ENCODE measurements around the gene RNASEH1. TPM values are rescaled to one million over a fixed set of nuclear protein-coding genes. Genes with fewer than 3 reads are reported as not detected.
"Not testable (repeated sequence)": the region's sequence is repeated elsewhere in the genome, so short reads cannot be mapped to it uniquely, and the experiment has no call there.

Gene RNASEH1
- total RNA-seq, 1 experiment from 2014 or later = 36.6 TPM

- no peak for DNase-seq (ENCODE audit: low spot score)
- in situ Hi-C loops (cut with HindIII; ENCODE audit: low sequenced_read_pairs) = no loop called here
These were observed 30.0 kb downstream of the RNASEH1 start for GRCh38 chr2:3527886-3528785.

GRCh38 chr2:3526871-3527270 lies 31.3 kb downstream of the RNASEH1 start:
- in situ Hi-C loops (cut with HindIII; ENCODE audit: low sequenced_read_pairs) = no loop called here
- DNase-seq (ENCODE audit: low spot score) = no peak

- in situ Hi-C loops (cut with HindIII; ENCODE audit: low sequenced_read_pairs) = no loop called here
- DNase-seq (ENCODE audit: low spot score) = no peak
These were observed 34.5 kb downstream of the RNASEH1 start for GRCh38 chr2:3523551-3524041.

- in situ Hi-C loops (cut with HindIII; ENCODE audit: low sequenced_read_pairs) = no loop called here
- DNase-seq (ENCODE audit: low spot score) = peak; percentile 75
These were observed 35.1 kb downstream of the RNASEH1 start for GRCh38 chr2:3522961-3523421.

- no peak for DNase-seq (ENCODE audit: low spot score)
- in situ Hi-C loops (cut with HindIII; ENCODE audit: low sequenced_read_pairs) = no loop called here
These were observed 37.5 kb downstream of the RNASEH1 start for GRCh38 chr2:3520591-3520990.

GRCh38 chr2:3519255-3520205 lies 38.6 kb downstream of the RNASEH1 start, which contains the start of gene ADI1:
ADI1 (minus strand) TSS chr2:3519531; CDS start chr2:3519487, 44 bp downstream.
- peak; percentile 68 for DNase-seq (ENCODE audit: low spot score)
- in situ Hi-C loops (cut with HindIII; ENCODE audit: low sequenced_read_pairs) = no loop called here

GRCh38 chr2:3518496-3519254 lies 39.5 kb downstream of the RNASEH1 start:
- in situ Hi-C loops (cut with HindIII; ENCODE audit: low sequenced_read_pairs) = no loop called here

GRCh38 chr2:3517948-3518495 lies 40.1 kb downstream of the RNASEH1 start:
- peak; percentile 76 for DNase-seq (ENCODE audit: low spot score)

More at GRCh38 chr2:3518496-3519254, 39.5 kb downstream of the RNASEH1 start:
- peak; percentile 92 for DNase-seq (ENCODE audit: low spot score)

GRCh38 chr2:3516831-3517230 lies 41.3 kb downstream of the RNASEH1 start:
- in situ Hi-C loops (cut with HindIII; ENCODE audit: low sequenced_read_pairs) = no loop called here
- no peak for DNase-seq (ENCODE audit: low spot score)

More at GRCh38 chr2:3517948-3518495, 40.1 kb downstream of the RNASEH1 start:
- in situ Hi-C loops (cut with HindIII; ENCODE audit: low sequenced_read_pairs) = no loop called here

GRCh38 chr2:3515438-3515837 lies 42.7 kb downstream of the RNASEH1 start:
- in situ Hi-C loops (cut with HindIII; ENCODE audit: low sequenced_read_pairs); DNase-seq (ENCODE audit: low spot score): not testable (repeated sequence)

GRCh38 chr2:3513026-3513810 lies 44.9 kb downstream of the RNASEH1 start:
- peak; percentile 83 for DNase-seq (ENCODE audit: low spot score)
- in situ Hi-C loops (cut with HindIII; ENCODE audit: low sequenced_read_pairs) = no loop called here

- DNase-seq (ENCODE audit: low spot score) = no peak
- in situ Hi-C loops (cut with HindIII; ENCODE audit: low sequenced_read_pairs) = no loop called here
These were observed 46.0 kb downstream of the RNASEH1 start for GRCh38 chr2:3512086-3512485.

GRCh38 chr2:3505771-3506170 lies 52.4 kb downstream of the RNASEH1 start:
- in situ Hi-C loops (cut with HindIII; ENCODE audit: low sequenced_read_pairs) = no loop called here
- no peak for DNase-seq (ENCODE audit: low spot score)

- in situ Hi-C loops (cut with HindIII; ENCODE audit: low sequenced_read_pairs) = no loop called here
- DNase-seq (ENCODE audit: low spot score) = no peak
These were observed 53.4 kb downstream of the RNASEH1 start for GRCh38 chr2:3504741-3505140.

- DNase-seq (ENCODE audit: low spot score) = no peak
- in situ Hi-C loops (cut with HindIII; ENCODE audit: low sequenced_read_pairs) = no loop called here
These were observed 54.6 kb downstream of the RNASEH1 start for GRCh38 chr2:3503483-3503882.

- in situ Hi-C loops (cut with HindIII; ENCODE audit: low sequenced_read_pairs) = no loop called here
- DNase-seq (ENCODE audit: low spot score) = no peak
These were observed 55.1 kb downstream of the RNASEH1 start for GRCh38 chr2:3503046-3503445.

GRCh38 chr2:3500326-3500899 lies 57.7 kb downstream of the RNASEH1 start:
- no peak for DNase-seq (ENCODE audit: low spot score)
- in situ Hi-C loops (cut with HindIII; ENCODE audit: low sequenced_read_pairs) = no loop called here
